MCF 10A (cell line): ENCODE data around the gene NPTX1. TPM values are rescaled to one million over a fixed set of nuclear protein-coding genes. Genes with fewer than 3 reads are reported as not detected.
A peak's percentile ranks its signal among the peaks of the same experiment; 100 is the strongest.

ENCODE experiments used
- BruUV-seq: library from RNA; stranded (reverse); fragments of 400-500 nt; replicated peaks from 2 replicates; lab custom pipeline; 2021; lab: Mats Ljungman, UMichigan
- CTCF ChIA-PET: fragments of 300-600 bp; sonication (Branson Sonifier 250); formaldehyde crosslinking; extraction: SDS; loops from one replicate; lab custom pipeline; 2021; ENCODE audit warnings: antibody characterized with exemption, inconsistent platforms; lab: Yijun Ruan, JAX
- POLR2A ChIA-PET: fragments of 300-600, 350-650 bp; sonication (Branson Sonifier 250); formaldehyde crosslinking; extraction: SDS; loops from one replicate; lab custom pipeline; 2020; ENCODE audit warnings: antibody characterized with exemption, inconsistent platforms; lab: Yijun Ruan, JAX
- DNase-seq: peaks from one replicate; pipeline ENCODE4 v3.0.0-alpha.2; 2018; ENCODE audit not compliant: unreplicated experiment
- H3K27ac Mint-ChIP-seq: one replicate; pipeline ENCODE4 v1.8.0; 2022; ENCODE audit warnings: mild to moderate bottlenecking, low read depth, mixed read lengths; ENCODE audit not compliant: unreplicated experiment
- H3K27me3 Mint-ChIP-seq: one replicate; pipeline ENCODE4 v1.8.0; 2022; ENCODE audit warnings: mixed read lengths; ENCODE audit not compliant: insufficient read depth, unreplicated experiment
- H3K36me3 Mint-ChIP-seq: one replicate; pipeline ENCODE4 v1.8.0; 2022; ENCODE audit warnings: mild to moderate bottlenecking, moderate library complexity, mixed read lengths; ENCODE audit not compliant: insufficient read depth, unreplicated experiment
- H3K4me1 Mint-ChIP-seq: one replicate; pipeline ENCODE4 v1.8.0; 2022; ENCODE audit warnings: mixed read lengths; ENCODE audit not compliant: insufficient read depth, unreplicated experiment
- H3K4me3 Mint-ChIP-seq: one replicate; pipeline ENCODE4 v1.8.0; 2022; ENCODE audit warnings: mild to moderate bottlenecking, moderate library complexity, mixed read lengths; ENCODE audit not compliant: unreplicated experiment
- H3K9me3 Mint-ChIP-seq: one replicate; pipeline ENCODE4 v1.8.0; 2022; ENCODE audit warnings: mixed read lengths; ENCODE audit not compliant: unreplicated experiment
- CTCF ChIP-seq: fragments of 200-600 bp; IDR thresholded peaks from one replicate; pipeline ENCODE4 v1.8.0; 2022; ENCODE audit warnings: antibody characterized with exemption, mild to moderate bottlenecking; ENCODE audit not compliant: unreplicated experiment
- intact Hi-C: fragments of 100-400 bp; cut with micrococcal nuclease; formaldehyde crosslinking; loops from 2 replicates; pipeline ENCODE4 v1.14.1; 2022
- total RNA-seq: library from RNA; stranded (reverse); gene quantifications from 2 replicates; pipeline ENCODE4 v1.2.3, GENCODE V29; 2022

Gene NPTX1
- total RNA-seq, 1 experiment from 2014 or later = not detected

DNA sequence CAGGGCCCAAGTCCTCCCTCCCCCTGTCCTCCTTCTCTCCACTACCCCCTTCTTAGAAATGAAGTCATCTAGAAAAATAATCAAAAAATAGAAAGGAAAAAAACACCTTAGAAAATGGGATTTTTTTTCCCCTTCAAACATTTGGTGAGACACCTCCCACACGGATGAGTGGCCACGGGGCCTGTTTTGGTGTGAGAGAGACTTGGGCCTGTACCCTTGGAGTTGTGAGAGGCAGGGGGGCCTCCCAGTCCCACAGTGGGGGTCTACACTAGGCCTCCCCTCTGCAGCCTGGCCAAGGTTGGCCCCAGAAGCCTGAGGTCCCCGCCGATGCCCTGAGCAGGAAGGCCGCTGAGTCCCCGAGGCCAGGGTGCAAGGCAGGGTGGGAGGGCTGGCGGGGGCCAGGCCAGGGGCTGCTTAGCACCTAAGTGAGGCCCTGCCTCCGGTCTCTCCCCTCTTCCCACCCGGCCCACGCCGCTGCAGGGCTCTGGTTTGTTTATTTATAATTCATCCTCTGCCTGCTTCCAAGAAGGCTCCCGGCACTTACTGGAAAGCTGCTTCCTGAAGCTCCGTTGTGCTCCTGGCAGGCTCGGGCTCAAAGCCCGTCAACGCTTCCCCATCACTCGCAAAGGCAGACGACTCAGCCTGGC lies 26.4 kb downstream of the NPTX1 start:
- Mint-ChIP-seq H3K4me1 (peaks cover 4% of the 10 kb centered on the region), H3K36me3 (no peaks in the 10 kb centered on the region), H3K27me3 (no peaks in the 10 kb centered on the region), H3K9me3 (no peaks in the 10 kb centered on the region), H3K4me3 (no peak overlapping the region), H3K27ac (no peak overlapping the region)
- no peak for DNase-seq
- CTCF ChIA-PET = no interaction called here
- POLR2A ChIA-PET = no interaction called here
- BruUV-seq = no TSS peak
- TF ChIP-seq CTCF = no peak
- intact Hi-C loops = no loop called here

DNA sequence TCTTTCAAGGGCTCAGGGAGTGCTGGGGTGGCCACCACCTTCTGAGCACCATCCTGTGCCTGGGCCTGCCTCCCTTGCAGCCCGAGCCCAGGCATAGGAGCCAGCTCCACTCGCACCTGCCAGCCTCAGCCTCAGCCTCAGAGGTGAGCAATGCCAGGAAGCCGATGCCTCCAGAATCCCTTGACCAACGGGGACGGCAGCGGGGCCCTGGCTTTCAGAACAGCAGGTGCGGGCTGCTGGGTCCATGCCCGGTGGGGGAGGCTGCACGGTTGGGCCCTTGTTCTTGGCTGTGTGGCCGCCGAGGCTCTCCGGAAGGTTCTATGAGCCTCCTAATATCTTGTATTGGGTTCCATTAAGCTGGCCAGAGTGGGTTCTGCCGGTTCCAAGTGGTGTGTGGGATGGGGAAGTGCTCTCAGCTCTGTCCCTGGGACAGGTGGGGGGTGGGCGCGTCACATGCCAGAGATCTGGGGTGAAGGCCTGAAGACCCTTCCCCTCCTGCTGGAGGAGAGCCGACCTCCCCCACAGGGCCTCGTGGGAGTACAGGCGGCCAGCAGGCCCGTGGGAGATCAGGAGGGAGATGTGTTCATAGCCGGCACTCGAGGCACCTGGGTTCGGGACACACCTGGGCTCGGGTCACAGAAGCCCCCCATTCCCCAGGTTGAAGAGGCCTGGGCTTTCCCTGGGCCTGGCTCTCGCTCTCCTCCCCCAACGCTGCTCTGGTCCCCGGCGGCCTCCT lies 27.0 kb downstream of the NPTX1 start:
- no peak overlapping the region for H3K4me3 Mint-ChIP-seq
- BruUV-seq = no TSS peak

GRCh38 chr17:80447790-80448189 lies 28.6 kb downstream of the NPTX1 start:
- Mint-ChIP-seq H3K4me1 (no peaks in the 10 kb centered on the region), H3K36me3 (no peaks in the 10 kb centered on the region), H3K4me3 (no peak overlapping the region), H3K27ac (no peak overlapping the region), H3K27me3 (no peaks in the 10 kb centered on the region), H3K9me3 (no peaks in the 10 kb centered on the region)
- ChIA-PET POLR2A (interaction anchor here (0.6 kb wide), 1 partner anchor 512 kb away, joined by 3 read pairs; no protein-coding TSS in a partner anchor), CTCF (interaction anchor here (0.6 to 1.2 kb wide), 2 partner anchors 21 to 119 kb away, joined by 3 to 4 read pairs; no protein-coding TSS in a partner anchor)
- intact Hi-C loops = no loop called here
- TF ChIP-seq CTCF = no peak
- no TSS peak for BruUV-seq
- DNase-seq = peak; percentile 25

More for the DNA sequence above, 27.0 kb downstream of the NPTX1 start:
- ChIA-PET POLR2A (no interaction called here), CTCF (no interaction called here)
- Mint-ChIP-seq H3K9me3 (no peaks in the 10 kb centered on the region), H3K27me3 (no peaks in the 10 kb centered on the region), H3K27ac (no peak overlapping the region), H3K36me3 (no peaks in the 10 kb centered on the region), H3K4me1 (peaks cover 4% of the 10 kb centered on the region)
- intact Hi-C loops = no loop called here
- no peak for TF ChIP-seq CTCF
- DNase-seq = no peak

DNA sequence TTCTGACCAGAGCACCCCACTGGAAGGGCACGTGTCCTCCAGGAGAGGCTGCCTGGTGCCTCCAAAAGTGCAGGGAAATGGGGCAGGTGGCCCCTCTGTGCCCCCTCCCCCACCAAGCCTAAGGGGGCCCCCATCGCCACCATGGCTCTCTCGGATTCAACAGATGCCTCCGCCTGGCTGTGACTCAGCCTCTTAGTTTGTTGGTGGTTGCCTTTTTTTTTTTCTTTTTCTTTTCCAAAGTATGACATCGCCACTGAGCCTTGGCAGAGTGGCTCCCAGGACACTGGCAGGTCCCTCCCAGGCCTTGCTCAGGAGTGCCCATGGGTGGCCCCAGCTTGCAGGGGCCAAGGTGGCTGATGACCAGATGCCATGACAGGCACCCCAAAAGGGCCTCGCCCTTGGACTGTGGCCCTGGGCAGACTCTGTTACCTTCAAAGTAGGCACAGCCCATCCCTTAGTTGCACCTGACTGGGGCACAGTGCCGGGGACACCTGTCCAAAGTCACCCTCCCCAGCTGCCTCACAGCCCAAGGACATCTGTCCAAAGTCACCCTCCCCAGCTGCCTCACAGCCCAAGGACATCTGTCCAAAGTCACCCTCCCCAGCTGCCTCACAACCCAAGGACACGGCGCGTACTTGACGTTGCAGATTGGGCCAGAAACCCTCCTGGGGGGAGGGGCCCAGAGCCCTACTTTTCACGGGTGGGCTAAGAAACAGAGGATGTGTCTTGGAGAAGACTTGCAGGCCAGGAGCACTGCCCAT lies 29.6 kb downstream of the NPTX1 start:
- Mint-ChIP-seq H3K27ac (no peak overlapping the region), H3K36me3 (no peaks in the 10 kb centered on the region), H3K4me3 (no peak overlapping the region), H3K27me3 (no peaks in the 10 kb centered on the region), H3K9me3 (no peaks in the 10 kb centered on the region), H3K4me1 (no peaks in the 10 kb centered on the region)
- CTCF ChIA-PET = interaction anchor here (1.2 kb wide), 1 partner anchor 20 kb away, joined by 4 read pairs; no protein-coding TSS in a partner anchor
- POLR2A ChIA-PET = interaction anchor here (0.5 kb wide), 1 partner anchor 173 kb away, joined by 3 read pairs; no protein-coding TSS in a partner anchor
- no peak for TF ChIP-seq CTCF
- intact Hi-C loops = no loop called here
- BruUV-seq = no TSS peak
- DNase-seq = no peak
